Type B pancreatic cell (in vitro differentiated cells): ENCODE data around the gene ANKS1B. TPM values are rescaled to one million over a fixed set of nuclear protein-coding genes. Genes with fewer than 3 reads are reported as not detected.

ENCODE experiments used
- DNase-seq: peaks from one replicate; pipeline ENCODE4 v3.0.0; 2021; ENCODE audit warnings: mixed read lengths; ENCODE audit not compliant: unreplicated experiment; ENCODE audit errors: extremely low spot score
- H3K27ac Mint-ChIP-seq: 2 replicates; pipeline ENCODE4 v1.8.0; 2021; ENCODE audit warnings: mild to moderate bottlenecking, mixed read lengths
- H3K27me3 Mint-ChIP-seq: 2 replicates; pipeline ENCODE4 v1.8.0; 2021; ENCODE audit warnings: mixed read lengths
- H3K36me3 Mint-ChIP-seq: 2 replicates; pipeline ENCODE4 v1.8.0; 2021; ENCODE audit warnings: mixed read lengths
- H3K4me1 Mint-ChIP-seq: one replicate; pipeline ENCODE4 v1.8.0; 2021; ENCODE audit warnings: mixed read lengths; ENCODE audit not compliant: unreplicated experiment
- H3K4me3 Mint-ChIP-seq: 2 replicates; pipeline ENCODE4 v1.8.0; 2021; ENCODE audit warnings: mild to moderate bottlenecking, mixed read lengths
- H3K9me3 Mint-ChIP-seq: 2 replicates; pipeline ENCODE4 v1.8.0; 2021; ENCODE audit warnings: mixed read lengths
- total RNA-seq: library from RNA; stranded (reverse); gene quantifications from 2 replicates; pipeline ENCODE4 v1.2.1, GENCODE V29; 2021; ENCODE audit warnings: low replicate concordance
- TF ChIP-seq, protein P1 (sequence below): fragments of 200-600 bp; sonication (generic); conservative IDR thresholded peaks from 2 replicates; pipeline ENCODE4 v1.5.0; 2021; ENCODE audit warnings: antibody characterized with exemption, mild to moderate bottlenecking

The ANKS1B gene
- total RNA-seq, 1 donor from 2014 or later: 4.7 TPM

GRCh38 chr12:99824900-99825542 is 159.7 kb downstream of the ANKS1B start:
- no peaks in the 10 kb centered on the region for H3K27me3 Mint-ChIP-seq
- no peak overlapping the region for H3K27ac Mint-ChIP-seq
- H3K4me3 Mint-ChIP-seq: no peak overlapping the region
- no peak for DNase-seq
- H3K4me1 Mint-ChIP-seq: peaks cover 4% of the 10 kb centered on the region
- no peaks in the 10 kb centered on the region for H3K36me3 Mint-ChIP-seq
- TF ChIP-seq, protein P1, sequence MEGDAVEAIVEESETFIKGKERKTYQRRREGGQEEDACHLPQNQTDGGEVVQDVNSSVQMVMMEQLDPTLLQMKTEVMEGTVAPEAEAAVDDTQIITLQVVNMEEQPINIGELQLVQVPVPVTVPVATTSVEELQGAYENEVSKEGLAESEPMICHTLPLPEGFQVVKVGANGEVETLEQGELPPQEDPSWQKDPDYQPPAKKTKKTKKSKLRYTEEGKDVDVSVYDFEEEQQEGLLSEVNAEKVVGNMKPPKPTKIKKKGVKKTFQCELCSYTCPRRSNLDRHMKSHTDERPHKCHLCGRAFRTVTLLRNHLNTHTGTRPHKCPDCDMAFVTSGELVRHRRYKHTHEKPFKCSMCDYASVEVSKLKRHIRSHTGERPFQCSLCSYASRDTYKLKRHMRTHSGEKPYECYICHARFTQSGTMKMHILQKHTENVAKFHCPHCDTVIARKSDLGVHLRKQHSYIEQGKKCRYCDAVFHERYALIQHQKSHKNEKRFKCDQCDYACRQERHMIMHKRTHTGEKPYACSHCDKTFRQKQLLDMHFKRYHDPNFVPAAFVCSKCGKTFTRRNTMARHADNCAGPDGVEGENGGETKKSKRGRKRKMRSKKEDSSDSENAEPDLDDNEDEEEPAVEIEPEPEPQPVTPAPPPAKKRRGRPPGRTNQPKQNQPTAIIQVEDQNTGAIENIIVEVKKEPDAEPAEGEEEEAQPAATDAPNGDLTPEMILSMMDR: no peak
- H3K9me3 Mint-ChIP-seq: no peaks in the 10 kb centered on the region

DNA sequence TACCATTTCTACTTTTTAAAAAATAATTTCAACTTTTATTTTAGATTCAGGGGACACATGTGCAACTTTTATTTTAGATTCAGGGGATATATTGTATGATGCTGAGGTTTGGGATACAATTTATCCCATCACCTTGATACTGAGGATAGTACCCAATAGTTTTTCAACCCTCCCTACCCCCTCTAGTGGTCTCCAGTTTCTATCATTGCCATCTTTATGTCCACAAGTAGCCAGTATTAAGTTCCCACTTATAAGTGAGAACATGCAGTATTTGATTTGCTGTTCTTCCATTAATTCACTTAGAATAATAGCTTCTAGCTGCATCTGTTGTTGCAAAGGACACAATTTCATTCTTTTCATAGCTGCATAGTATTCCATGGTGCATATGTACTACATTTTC is 162.5 kb downstream of the ANKS1B start:
- Mint-ChIP-seq H3K36me3 (no peaks in the 10 kb centered on the region), H3K9me3 (no peaks in the 10 kb centered on the region), H3K27ac (no peak overlapping the region), H3K4me3 (no peak overlapping the region), H3K27me3 (no peaks in the 10 kb centered on the region), H3K4me1 (peaks cover 4% of the 10 kb centered on the region)
- DNase-seq: no peak
- TF ChIP-seq, protein P1: no peak

DNA sequence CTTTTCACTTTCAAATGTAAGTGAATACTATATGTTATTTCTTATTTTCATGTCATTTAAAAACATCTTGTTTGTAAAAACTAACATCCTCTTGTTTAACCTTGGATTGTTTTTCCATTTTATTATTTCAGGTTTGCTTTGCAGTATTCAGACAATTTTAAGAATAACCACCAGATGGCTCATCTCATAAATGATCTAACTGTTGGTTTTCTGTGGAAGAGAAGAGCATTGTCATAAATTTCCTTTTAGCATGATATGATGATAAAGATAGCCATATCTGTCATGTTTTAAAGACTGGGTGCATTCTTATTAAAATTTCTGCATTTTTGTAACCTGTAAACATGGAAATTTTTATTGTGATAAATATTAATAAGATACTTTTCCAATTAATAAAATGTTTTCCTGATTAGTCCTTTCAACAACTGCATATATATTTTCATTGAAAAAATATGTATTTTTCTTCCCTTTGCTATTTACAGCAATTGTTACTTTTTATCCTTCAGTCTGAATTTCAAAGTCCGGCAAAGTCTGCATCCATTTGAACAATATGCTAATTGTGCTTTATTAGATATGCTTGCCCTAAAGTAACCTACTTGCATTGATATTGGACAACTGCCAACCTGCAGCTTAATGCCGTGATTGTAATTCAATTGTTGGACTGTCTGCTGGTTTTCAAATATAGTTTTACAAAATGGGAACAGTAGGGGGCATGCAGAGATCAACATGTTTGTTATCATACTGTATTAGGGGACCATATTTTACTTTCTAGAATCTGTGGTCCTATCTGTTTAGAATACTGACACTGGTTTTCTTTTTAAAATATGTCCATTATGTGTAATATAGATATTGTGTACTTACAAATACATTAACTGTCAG is 173.8 kb downstream of the ANKS1B start:
- Mint-ChIP-seq H3K36me3 (no peaks in the 10 kb centered on the region), H3K4me1 (no peaks in the 10 kb centered on the region), H3K27ac (no peak overlapping the region), H3K9me3 (no peaks in the 10 kb centered on the region), H3K27me3 (no peaks in the 10 kb centered on the region), H3K4me3 (no peak overlapping the region)
- TF ChIP-seq, protein P1: peak; percentile 67
- DNase-seq: no peak

GRCh38 chr12:99809909-99810308 is 174.8 kb downstream of the ANKS1B start:
- Mint-ChIP-seq H3K27me3 (no peaks in the 10 kb centered on the region), H3K4me3 (no peak overlapping the region), H3K27ac (no peak overlapping the region), H3K36me3 (no peaks in the 10 kb centered on the region), H3K9me3 (no peaks in the 10 kb centered on the region), H3K4me1 (no peaks in the 10 kb centered on the region)
- DNase-seq: no peak
- TF ChIP-seq, protein P1: no peak

DNA sequence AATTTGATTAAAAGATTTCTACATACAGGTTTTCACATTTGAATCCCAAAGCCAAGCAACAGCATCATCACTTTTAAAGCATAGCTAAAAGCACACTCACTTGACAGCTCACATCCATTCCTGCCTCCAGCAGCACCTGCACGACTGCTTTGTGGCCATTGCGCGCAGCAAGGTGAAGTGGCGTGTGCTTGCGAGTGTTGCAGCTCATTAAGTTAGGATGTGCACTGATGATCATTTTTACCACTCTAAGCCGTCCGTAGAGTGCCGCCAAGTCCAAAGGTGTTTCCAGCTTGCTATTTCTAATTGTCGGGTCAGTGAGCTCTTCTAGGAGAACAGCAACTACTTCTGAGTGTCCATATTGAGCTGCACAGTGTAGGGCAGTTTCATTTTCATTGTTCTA is 178.4 kb downstream of the ANKS1B start:
- no peak for DNase-seq
- Mint-ChIP-seq H3K4me1 (no peaks in the 10 kb centered on the region), H3K9me3 (no peaks in the 10 kb centered on the region), H3K27me3 (no peaks in the 10 kb centered on the region), H3K36me3 (no peaks in the 10 kb centered on the region), H3K27ac (no peak overlapping the region), H3K4me3 (no peak overlapping the region)
- TF ChIP-seq, protein P1: no peak
